Fibroblast of skin of left quadriceps (primary cell): ENCODE data around the gene SOX5.

Experiments
- DNase-seq, 2 experiments: peaks; one replicate each; pipeline ENCODE4 v3.0.0-alpha.2; 2013; ENCODE audit warnings: low read depth in 2 of 2

Gene SOX5

DNA sequence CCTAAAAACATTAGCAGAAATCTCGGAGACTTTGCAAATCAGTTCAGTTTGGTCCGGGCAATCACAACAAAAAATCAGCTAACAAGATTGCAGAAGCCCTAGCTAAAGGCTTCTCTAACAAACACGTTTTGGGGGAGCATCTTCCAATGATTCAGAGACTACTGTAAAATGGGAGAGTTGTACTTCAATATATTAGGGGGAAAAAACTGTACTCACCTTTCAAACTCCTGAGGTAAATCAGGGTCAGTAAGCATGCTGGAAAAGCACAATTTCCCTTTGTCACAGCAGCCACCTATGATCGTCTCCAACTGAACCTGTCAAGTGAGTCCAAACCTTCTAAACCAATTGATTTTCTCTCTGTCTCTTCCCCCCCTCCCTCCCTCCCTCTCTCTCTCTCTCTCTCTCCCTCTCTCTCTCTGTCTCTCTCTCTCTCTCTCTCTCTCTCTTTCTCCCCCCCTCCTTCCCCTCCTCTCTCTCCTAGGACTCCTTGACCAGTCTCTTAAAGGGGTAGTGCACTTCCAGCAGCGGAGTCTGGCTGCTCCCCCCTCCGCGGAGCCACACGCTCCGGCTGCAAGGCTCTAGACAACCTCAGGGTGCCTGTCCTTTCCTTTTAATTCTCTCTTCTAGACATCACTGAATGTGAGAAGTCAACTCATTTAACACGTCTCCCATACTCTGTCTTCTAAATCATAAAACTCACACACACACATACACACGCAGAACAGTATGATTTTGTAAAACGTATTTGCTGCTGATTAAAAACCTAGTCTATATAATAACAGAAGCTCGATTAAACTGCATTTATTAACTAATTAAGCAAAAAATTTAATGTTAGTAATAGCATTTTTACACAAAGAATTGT is at the start of gene SOX5:
TSS of gene SOX5 (minus strand) at position 323 of the 862 bp plus-strand sequence. CDS start at position 254, 69 bp downstream.
- no peak for DNase-seq

DNA sequence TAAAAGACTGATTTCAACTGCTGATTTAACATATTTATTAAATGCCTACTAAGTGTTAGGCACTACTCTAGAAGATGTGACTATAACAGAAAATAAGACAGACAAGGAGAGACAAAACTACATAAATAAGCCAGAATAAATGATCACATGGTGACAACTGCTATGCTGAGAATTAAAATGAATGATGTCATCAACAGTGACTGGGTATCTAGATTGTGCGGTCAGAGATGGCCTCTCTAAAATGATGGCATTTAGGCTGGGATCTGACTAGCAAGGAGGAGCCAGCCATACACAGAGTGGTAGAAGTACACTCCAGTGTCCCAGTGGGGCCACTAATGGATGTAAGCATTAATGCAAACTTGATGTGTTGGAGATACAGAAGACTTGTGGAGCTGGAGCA is 37.6 kb upstream of the SOX5 start:
- DNase-seq, result no peak

DNA sequence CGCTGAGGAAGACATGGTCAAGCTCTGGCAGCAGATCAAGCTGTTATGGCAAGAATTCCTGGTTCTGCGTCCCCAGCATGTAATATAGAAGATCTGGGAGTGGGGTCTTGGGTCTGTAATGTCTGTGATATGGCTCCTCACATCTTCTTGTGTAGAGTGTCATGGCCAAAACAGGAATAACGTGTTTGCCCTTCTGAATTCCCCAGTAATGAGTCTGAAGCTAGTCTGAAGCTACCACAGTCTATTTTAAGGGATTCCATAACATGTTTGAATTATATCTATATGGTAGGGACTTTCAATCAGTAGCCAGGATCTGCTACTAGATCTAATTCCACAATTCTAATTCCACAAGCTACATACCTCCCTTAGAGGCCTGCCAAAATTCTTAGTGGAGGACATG is 31.4 kb upstream of the SOX5 start:
- no peak for DNase-seq

DNA sequence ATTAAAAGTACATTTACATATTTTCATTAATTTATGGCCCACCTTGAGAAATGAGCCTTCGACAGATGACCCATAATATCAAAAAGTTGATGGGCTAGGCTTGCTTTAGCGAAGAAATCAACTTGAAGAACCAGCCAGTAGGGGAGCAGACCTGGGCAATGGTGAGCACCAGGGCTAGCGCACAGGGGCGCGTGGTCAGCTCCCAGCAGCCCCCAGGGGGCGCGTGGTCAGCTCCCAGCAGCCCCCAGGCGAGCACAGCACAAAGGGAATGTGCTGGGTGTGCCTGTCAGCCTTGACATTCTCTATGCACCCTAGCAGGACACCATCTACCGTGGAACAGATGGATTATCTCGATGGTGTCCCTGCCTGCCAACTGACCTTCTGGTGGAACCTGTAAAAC is 15.3 kb upstream of the SOX5 start:
- no peak for DNase-seq

DNA sequence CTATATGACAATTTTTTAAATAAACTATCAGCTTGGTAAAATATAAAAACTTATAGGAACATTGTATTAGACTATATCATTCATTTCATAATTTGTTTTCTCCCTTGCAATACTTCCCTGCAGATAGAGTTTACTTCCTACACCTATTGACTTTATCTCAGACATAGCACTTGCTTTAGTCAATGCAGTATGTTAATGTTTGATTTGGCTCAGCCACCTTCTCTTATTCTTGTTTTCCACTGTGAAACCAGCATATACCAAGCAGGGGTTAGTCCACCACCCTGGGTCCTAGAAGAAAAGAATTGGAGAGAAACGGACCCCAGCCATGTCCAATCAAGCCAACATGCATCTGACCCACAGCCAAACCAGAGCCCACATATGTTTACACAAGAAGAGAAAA is 10.4 kb upstream of the SOX5 start:
- DNase-seq, result no peak

DNA sequence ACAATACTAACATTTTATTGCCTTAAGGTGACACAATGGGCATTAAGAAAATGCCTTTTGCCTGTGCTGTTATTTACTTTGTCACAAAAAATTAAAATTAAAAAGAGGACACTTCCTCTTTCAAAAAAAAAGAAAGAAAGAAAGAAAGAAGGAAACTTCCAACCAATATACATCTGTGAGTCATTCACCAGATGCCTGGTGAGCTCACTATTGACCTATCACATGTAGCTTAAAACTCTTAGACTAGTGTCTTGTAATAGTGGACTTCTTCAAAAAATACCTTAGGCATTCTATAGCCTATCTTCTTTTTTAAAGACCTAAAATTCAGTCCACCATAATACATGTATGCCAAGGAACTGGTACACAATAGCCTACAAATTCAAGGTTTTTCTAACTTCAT is 4.9 kb upstream of the SOX5 start:
- no peak for DNase-seq

DNA sequence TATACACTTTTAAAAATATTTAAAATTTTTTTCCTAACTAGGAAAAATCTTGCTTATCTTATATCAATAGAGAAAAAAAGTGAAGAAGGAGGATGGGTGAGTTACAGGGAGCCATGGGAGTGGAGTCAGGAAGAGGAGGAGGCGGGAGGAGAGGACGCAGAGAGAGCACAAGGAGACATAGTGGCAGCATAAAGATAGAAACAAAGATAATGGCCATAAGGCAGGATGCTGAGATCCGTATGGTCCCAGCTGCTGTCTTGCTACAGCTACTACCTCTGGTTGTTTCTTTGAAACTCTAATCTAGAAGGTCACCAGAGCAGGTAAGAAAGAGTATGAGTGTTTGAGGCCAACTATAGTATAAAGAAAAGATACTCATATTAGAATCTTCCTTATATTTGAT is 2.6 kb upstream of the SOX5 start:
- no peak for DNase-seq

DNA sequence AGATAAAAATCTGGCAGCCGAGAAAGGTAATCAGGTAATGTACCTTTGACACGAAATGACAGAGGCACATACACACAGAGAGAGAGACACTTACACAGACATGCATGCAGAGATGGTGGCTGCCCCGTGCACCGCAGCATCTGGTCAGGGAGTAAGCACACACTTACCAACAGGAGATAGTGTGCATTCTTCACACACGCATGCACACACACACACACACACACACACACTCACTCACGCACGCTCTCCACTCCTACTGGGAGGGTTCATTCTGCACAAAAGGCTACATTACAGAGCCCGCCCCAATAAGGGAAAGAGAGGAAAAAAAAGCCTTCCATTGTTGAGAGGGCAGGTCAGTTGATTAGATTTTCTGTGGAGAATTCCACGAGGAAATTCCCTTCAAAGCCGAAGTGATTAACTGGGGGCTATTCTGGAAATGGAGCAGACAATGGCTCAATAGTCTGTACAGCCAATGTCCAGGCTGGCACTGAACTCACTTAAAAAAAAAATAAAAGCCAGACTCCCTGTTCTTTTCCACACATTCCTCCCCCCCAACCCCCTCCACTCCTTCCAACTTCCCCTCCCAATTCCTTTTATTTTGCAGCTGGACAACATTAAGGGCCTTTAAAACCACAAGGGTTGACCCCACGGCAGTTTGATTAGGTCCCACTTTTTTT is 1.4 kb upstream of the SOX5 start:
- DNase-seq, result no peak

DNA sequence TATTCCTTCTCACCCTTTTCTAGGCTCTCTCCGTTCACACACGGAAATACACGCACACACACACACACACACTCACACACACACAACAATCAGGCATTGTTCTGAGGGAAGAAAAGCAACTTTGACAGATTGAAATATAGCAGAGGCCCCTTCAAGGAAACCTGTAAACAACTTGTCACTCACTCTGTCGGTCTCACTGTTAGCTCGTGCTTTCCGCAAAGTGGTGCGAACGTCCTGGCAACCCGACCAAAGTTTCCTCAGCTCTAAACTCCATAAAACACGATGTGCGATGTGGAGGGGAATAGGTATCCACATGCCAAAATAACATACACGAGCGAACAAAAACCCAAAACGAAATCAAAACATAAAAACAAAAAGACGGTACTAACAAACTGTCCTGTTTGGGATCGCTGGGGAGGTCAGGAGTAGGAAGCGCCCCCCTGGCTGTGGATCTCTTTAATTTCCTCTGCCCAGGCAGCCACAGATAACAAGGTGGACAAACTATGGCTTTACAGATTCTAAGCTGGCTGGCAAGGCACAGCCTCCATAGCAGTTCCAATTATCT is 822 bp upstream of the SOX5 start:
- no peak for DNase-seq

DNA sequence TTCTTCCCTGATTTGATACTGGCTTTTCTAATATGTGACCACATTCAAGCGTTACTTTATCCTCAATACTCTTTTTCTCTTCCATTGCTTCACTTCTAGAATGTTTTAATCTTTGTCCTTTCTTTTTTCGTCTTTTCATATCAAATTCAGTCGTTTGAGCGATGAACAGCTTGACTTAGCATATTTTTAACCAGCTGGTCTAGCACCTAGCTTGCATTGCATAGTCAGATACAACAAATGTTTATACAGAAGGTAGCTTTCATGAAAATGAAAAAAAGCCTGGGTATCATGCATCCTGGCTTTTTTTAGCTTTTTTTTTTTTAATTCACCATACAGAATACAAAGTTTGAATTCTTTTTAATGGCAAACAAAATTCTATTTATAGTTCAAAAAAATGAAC is 1.2 kb downstream of the SOX5 start:
- DNase-seq, result no peak

DNA sequence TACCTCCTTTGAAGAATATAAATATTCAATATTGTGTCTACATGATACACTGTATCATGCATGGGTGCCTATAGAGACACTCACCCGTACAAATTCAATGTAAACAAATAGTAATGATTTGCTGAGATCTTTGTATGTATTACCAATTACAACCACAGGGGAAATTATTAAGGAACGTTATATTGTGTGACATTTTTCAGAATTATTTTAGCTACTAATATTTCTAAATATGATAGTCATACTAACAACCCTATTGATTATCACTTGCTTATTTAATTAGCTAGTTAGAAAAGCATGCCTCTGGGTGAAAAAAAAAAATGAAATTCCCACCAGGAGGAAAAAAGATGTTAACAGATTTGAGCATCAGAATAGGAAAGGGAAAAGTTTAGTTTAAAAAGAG is 2.1 kb downstream of the SOX5 start:
- no peak for DNase-seq

DNA sequence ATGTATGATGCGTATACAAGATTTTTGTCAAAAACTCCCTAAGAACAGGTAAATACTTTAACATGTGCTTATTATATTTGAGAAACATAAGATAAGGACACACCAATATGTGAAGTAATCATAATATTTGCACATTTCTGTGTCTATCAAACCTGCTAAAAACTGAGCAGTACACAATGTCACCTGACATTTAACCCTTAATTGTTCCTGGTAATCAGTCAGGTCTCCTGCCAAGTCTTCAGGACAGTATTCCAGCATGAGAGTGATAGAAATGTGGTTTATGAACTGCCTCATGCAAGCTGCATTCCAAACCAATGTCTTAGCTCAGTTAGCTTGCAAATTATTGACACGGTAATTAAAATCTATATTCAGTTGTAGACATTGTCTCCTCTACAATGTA is 4.2 kb downstream of the SOX5 start:
- DNase-seq, result no peak

DNA sequence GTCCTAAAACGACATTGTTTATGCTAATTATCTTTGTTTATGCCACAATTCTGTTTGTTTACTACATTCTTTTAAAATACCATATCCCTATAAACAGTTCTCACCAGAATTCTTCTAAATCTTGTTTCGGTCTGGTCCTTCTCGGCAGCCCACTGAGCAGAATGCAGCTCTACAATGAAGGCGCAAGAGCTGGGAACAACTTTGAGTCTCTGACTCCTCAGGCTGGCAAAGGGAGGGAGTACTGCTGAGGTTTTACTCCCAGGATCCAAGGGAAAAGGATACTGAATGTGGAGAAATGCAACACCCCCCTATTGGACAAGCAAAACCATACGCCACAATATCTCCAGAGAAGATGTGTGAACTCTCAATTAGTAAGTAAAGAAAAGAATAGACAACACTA is 5.4 kb downstream of the SOX5 start:
- DNase-seq, result no peak

DNA sequence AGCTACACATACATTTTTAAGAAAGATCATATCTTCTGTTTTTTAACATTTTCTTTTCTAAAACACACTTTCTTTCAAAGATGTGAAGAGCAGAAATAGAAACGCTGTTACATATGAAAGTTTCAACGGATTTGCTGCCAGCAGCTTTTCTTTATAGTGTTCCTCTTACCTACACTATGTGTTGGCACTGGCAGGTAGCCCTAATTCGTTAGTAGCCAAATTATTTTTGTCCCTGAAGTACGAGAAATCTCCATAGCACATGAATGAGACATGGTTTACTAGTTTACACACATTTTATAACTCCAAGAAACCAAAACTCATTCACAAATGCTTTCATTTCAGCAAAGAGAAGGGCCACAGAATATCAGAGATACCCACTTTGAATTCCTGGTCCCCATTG is 6.6 kb downstream of the SOX5 start:
- no peak for DNase-seq

DNA sequence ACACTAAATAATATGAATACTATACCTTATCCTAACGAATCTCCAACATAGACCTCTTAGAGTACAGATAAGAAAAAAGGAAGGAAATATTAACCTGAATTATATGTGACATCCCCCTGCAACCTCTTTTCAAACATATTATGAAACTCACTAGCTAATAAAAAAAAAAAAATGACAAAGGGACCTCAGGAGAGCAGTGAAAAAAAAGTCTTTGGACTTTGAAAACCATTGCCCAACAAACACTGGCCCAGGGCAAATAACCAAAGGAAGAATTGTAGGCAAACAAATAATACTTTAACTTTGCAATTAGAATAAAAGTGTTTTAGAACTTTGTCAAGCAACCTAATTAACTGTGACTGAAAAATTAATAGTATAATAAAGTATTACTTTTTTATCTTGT is 7.7 kb downstream of the SOX5 start:
- DNase-seq, result no peak

DNA sequence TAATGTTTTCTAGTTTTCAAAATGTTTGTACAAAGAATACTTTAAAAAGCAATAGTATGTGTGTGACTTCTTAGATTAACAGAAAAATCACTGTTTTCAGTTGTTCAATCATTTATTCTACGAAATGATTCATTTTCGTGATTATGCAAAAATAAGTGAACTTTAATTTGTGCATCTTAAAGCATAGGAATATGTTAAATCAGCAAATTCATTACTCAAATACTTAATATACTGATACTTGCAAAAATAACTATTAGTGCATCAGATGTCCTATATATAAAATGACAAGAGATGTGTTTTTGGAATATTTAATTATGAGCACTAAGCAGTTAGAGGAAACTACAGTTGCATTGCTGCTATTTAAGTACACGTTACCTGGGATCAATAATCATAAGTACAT is 11.0 kb downstream of the SOX5 start:
- DNase-seq, result no peak

DNA sequence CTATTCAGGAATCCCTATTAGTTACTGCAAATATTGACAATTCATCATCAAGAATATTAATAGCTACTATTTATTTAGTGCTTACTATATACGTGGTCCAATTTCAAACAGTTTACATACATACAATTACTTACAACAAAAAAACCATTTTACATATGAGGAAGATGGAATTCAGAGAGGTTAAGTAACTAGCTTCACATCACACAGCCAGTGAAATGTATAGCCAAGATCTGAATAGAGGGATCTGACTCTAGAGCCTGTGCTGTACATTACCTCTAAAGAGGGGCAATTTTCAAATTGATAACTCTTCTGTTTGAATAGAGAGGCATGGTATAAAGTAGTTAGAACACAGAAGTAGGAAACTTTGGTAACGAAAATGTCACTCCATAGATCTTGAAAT is 18.3 kb downstream of the SOX5 start:
- no peak for DNase-seq

DNA sequence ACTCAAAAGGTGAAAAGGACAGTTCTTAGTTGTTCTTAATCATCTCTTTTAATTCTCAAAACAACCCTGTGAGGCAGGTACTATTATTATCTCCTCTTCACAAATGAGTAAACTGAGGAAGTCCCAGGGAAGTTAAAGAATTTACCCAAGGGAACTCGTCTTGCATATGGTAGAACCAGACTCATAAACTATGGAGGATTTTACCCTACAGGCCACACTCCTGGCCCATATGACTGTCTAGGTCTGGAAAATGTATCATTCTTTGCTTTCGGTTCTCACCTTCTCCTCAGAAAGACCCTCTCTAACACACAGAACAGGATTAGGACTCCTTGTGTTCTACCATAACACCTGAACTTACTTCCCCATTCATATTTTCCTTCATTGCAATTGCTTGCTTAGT is 18.9 kb downstream of the SOX5 start:
- no peak for DNase-seq

DNA sequence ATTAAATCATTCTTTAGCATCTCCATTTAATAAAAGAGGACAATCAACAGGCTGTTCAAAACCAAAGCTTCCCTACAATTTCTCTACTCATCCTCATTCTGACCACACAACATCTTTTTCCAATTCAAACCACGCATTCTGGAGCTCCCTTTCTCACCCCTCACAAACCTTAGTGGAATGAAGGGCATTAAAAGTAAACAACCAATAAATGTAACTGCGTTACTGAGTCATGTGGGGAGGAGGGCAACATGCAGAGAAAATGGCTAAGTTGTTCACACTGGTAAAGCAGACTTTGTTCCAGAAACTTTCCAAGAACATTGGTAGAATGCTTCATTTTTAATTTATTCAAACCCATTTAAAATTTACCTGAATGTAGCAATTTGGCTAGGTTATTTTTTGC is 19.6 kb downstream of the SOX5 start:
- no peak for DNase-seq

DNA sequence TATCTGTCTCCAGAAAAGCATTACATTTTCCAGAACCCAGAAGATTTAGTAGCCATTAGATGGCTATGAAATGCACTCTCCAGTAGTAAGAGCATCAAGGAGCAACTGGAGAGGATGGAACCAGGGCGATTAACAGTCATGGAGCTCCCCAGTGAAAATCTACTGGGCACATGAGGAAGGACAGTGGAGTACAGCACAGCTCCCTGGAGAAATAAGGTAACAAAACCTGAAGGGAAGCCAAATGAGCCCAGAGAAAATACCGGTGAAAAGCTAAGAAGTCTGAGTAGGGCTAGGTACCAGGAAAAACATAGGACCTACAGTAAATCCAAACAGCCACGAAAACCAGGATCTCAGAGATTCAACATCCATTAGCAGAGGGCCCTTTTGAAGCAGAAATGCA is 21.6 kb downstream of the SOX5 start:
- DNase-seq, result no peak

DNA sequence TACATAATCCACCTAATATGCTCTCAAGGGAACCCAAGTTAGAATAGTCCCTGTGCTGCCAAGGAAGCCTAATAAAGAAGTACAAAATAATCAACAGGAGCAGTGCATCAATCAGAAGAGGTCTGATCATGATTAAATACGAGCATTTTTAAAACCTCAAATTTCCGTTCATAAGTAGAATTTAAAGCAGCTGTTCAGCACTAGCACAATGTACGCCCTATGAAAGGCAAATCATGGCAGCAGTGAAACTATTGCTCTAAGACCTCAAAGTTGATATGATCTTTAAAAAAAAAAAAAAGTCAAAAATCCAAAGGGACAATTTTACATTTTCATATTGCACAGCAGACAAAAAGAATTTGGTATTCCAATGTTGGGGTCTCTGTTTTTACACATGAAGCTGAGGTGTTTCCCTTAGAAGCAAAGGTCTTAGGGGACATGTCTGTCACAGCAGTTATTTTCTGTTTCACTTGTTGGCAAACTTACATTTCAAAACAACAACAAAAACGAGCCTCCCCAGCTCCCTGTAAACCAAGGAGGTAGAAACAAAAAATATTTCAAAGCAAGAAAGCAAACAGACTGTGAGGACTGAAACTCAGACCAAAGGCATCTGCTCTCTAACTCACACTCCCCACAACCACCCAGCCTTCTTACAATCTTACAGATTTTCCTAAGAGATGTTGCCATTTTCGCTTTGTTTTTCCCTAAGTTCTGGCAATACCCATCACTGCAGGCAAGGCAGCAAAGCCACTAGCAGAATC is 28.2 kb downstream of the SOX5 start:
- DNase-seq, result no peak

DNA sequence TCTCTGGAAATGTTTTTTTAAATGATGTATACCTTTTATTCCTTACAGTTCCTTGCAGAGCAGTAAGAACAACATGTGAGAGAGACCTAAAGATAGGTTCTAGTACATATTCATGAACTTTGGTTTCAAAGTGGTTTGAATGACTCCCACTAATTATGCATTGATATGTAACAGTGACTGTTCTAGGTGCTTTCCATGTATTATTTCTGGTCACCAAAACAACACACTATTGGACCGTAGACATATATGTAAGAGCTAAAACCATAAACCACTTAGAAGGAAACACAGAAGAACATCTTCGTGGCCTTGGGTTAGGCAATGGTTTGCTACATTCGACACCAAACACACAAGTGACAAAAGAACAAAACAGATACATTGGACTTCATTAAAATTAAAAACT is 37.9 kb downstream of the SOX5 start:
- DNase-seq, result no peak
